Ovary (tissue), 3 donors: ENCODE measurements around the gene MID1.

Experiments used
- EP300 ChIP-seq: sonication (generic); formaldehyde crosslinking; IDR thresholded peaks from one replicate; pipeline ENCODE4 v1.6.1; 2017; ENCODE audit warnings: antibody characterized with exemption
- POLR2A ChIP-seq: fragments of 450-650 bp; IDR thresholded peaks from one replicate; pipeline ENCODE4 v1.6.1; 2017; ENCODE audit warnings: antibody characterized with exemption, mild to moderate bottlenecking, moderate library complexity
- TF ChIP-seq, protein P1 (sequence below), 3 donors: fragments of 450-650 bp in 2 of 3; fragments of 200-600 bp in 1 of 3; IDR thresholded peaks; one replicate each; pipeline versions ENCODE4 v1.5.1 to v1.8.0; 2016 to 2022; ENCODE audit warnings: antibody characterized with exemption in 3 of 3, mild to moderate bottlenecking in 1 of 3
- donor health status: DM: no; HTN: no; CAD: no.

DNA sequence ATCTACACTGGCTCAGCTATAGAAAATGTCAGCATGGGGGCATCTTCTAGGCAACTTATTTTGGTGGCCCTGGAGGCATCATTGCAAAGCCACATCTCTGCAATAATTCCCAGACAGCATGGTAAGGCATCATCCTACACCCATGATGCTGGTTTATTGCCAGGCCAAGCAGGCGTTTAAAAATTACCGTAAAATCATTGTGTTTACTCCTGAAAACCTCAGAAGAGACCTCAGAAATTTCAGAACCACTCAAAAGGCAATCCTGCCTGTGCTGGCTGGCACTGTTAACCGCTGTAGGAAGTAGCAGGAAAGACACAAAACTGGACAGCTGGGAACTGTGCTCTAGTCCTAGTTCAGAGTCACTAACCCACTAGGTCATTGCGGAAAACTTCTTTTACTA lies 63.2 kb downstream of the MID1 start:
- TF ChIP-seq EP300 (no peak), POLR2A (no peak)
- TF ChIP-seq, protein P1, sequence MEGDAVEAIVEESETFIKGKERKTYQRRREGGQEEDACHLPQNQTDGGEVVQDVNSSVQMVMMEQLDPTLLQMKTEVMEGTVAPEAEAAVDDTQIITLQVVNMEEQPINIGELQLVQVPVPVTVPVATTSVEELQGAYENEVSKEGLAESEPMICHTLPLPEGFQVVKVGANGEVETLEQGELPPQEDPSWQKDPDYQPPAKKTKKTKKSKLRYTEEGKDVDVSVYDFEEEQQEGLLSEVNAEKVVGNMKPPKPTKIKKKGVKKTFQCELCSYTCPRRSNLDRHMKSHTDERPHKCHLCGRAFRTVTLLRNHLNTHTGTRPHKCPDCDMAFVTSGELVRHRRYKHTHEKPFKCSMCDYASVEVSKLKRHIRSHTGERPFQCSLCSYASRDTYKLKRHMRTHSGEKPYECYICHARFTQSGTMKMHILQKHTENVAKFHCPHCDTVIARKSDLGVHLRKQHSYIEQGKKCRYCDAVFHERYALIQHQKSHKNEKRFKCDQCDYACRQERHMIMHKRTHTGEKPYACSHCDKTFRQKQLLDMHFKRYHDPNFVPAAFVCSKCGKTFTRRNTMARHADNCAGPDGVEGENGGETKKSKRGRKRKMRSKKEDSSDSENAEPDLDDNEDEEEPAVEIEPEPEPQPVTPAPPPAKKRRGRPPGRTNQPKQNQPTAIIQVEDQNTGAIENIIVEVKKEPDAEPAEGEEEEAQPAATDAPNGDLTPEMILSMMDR (IDR thresholded peaks at IDR 0.05), result no peak
